HL-60 (cell line): ENCODE measurements around the gene PRR33.

ENCODE experiments used
- DNase-seq, 2 experiments: peaks; one replicate each; pipeline ENCODE4 v3.0.0-alpha.2; 2010 to 2020; ENCODE audit warnings: low read depth in 1 of 2, low spot score in 1 of 2
- H3K27ac ChIP-seq: fragments of 250-450 bp; sonication (Bioruptor Pico); replicated peaks from 2 replicates; pipeline ENCODE4 v1.5.1; 2020; ENCODE audit warnings: mild to moderate bottlenecking, moderate library complexity
- H3K27me3 ChIP-seq: fragments of 250-450 bp; sonication (Bioruptor Pico); 2 replicates; pipeline ENCODE4 v1.5.1; 2021; ENCODE audit warnings: mild to moderate bottlenecking, moderate library complexity; ENCODE audit not compliant: insufficient read depth, poor library complexity, severe bottlenecking
- H3K4me3 ChIP-seq: replicated peaks from 2 replicates; pipeline ENCODE4 v1.5.1; 2011; ENCODE audit warnings: mild to moderate bottlenecking, control low read depth, low read length; ENCODE audit not compliant: insufficient read depth
- GABPA ChIP-seq: IDR thresholded peaks from 2 replicates; pipeline ENCODE4 v1.6.1; 2012; ENCODE audit warnings: low read depth
- POLR2AphosphoS5 ChIP-seq: IDR thresholded peaks from 2 replicates; pipeline ENCODE4 v1.6.1; 2012; ENCODE audit warnings: low read depth
- REST ChIP-seq: IDR thresholded peaks from 2 replicates; pipeline ENCODE4 v1.6.1; 2012; ENCODE audit warnings: low read depth; ENCODE audit not compliant: insufficient replicate concordance
- SPI1 ChIP-seq: IDR thresholded peaks from 2 replicates; pipeline ENCODE4 v1.6.1; 2012; ENCODE audit warnings: low read depth, mild to moderate bottlenecking, borderline replicate concordance
- TF ChIP-seq, protein P1 (sequence below): IDR thresholded peaks from one replicate; pipeline ENCODE4 v1.5.1; 2011; ENCODE audit warnings: low read length, control low read depth, inconsistent platforms; ENCODE audit not compliant: insufficient read depth

PRR33 gene

GRCh38 chr11:1860108-1860507 lies 31.6 kb downstream of the PRR33 start:
- no peak for TF ChIP-seq SPI1
- TF ChIP-seq REST: no peak
- TF ChIP-seq GABPA: no peak
- TF ChIP-seq, protein P1, sequence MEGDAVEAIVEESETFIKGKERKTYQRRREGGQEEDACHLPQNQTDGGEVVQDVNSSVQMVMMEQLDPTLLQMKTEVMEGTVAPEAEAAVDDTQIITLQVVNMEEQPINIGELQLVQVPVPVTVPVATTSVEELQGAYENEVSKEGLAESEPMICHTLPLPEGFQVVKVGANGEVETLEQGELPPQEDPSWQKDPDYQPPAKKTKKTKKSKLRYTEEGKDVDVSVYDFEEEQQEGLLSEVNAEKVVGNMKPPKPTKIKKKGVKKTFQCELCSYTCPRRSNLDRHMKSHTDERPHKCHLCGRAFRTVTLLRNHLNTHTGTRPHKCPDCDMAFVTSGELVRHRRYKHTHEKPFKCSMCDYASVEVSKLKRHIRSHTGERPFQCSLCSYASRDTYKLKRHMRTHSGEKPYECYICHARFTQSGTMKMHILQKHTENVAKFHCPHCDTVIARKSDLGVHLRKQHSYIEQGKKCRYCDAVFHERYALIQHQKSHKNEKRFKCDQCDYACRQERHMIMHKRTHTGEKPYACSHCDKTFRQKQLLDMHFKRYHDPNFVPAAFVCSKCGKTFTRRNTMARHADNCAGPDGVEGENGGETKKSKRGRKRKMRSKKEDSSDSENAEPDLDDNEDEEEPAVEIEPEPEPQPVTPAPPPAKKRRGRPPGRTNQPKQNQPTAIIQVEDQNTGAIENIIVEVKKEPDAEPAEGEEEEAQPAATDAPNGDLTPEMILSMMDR: no peak
- TF ChIP-seq POLR2AphosphoS5: no peak
- H3K27me3 ChIP-seq: no peaks in the 10 kb centered on the region
- H3K4me3 ChIP-seq: no peak overlapping the region
- H3K27ac ChIP-seq: no peak overlapping the region
- no peak for DNase-seq

GRCh38 chr11:1859004-1859403 lies 32.7 kb downstream of the PRR33 start:
- TF ChIP-seq GABPA (no peak), POLR2AphosphoS5 (no peak), SPI1 (no peak), REST (no peak)
- TF ChIP-seq, protein P1: no peak
- DNase-seq: no peak
- Histone ChIP-seq H3K27me3 (no peaks in the 10 kb centered on the region), H3K4me3 (no peak overlapping the region), H3K27ac (no peak overlapping the region)

DNA sequence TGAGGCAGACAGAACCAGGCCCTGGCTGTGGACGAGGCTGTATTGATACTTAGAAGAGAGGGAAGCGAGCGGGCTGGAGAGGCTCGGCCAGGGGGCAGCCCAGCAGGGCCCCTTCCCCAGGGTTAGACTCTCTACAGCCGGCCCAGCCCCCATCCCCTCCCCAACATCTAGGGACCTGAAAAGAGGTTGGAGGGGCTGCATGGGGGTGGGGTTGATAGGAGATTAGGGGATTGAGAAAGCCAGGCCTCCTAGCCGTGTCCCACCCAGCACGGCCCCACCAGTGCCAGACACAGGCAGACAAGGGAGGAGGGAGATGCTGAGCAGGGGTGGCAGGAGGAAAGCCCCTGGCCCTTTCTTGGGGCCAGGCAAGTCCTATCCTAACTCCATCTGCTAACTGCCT lies 33.1 kb downstream of the PRR33 start:
- Histone ChIP-seq H3K27ac (no peak overlapping the region), H3K4me3 (no peak overlapping the region), H3K27me3 (no peaks in the 10 kb centered on the region)
- TF ChIP-seq POLR2AphosphoS5 (no peak), SPI1 (no peak), GABPA (no peak), REST (no peak)
- TF ChIP-seq, protein P1: no peak
- no peak for DNase-seq
